HG02623 (cell line): ENCODE data around the gene TFEC.
A peak's percentile ranks its signal among the peaks of the same experiment; 100 is the strongest.
"Not testable (repeated sequence)": the region's sequence is repeated elsewhere in the genome, so short reads cannot be mapped to it uniquely, and the experiment has no call there.

Experiments
- ATAC-seq: cut with Tn5 transposase; IDR thresholded peaks from one replicate; pipeline ENCODE4 v1.9.1; 2021; ENCODE audit warnings: moderate library complexity; ENCODE audit not compliant: unreplicated experiment

The TFEC gene, protein sequence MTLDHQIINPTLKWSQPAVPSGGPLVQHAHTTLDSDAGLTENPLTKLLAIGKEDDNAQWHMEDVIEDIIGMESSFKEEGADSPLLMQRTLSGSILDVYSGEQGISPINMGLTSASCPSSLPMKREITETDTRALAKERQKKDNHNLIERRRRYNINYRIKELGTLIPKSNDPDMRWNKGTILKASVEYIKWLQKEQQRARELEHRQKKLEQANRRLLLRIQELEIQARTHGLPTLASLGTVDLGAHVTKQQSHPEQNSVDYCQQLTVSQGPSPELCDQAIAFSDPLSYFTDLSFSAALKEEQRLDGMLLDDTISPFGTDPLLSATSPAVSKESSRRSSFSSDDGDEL

DNA sequence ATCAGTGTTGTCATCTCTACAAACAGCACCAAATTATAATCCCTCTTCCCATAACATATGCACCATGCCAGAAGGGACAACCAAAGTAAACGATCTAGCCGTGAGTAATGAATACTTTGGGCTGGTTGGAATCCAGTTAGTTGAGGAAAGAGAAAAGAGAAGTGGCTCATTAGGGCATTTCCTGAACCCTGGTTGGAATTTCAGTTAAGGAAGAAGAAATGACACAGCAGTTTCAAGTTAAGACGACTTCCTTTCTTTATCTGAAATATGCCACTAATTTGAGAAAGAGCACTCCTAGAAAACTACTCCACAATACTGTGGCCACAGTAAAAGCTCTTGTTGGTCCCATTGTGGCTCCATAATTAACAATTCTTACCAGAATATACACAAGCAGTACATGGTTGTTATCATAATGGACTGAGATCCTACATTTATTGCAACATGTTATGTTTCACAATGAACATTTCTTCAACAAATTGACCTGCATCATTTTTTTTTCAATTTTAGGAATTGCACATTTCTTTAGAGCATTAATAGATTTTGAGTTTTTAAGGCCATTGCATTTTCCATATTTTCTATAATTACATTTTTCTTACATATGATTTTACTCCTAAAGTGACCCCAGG lies at the start of gene TFEC:
Gene TFEC (minus strand): TSS at position 113 of the 626 bp plus-strand sequence. CDS start 46,322 bp downstream, outside the sequence.
- no peak for ATAC-seq

DNA sequence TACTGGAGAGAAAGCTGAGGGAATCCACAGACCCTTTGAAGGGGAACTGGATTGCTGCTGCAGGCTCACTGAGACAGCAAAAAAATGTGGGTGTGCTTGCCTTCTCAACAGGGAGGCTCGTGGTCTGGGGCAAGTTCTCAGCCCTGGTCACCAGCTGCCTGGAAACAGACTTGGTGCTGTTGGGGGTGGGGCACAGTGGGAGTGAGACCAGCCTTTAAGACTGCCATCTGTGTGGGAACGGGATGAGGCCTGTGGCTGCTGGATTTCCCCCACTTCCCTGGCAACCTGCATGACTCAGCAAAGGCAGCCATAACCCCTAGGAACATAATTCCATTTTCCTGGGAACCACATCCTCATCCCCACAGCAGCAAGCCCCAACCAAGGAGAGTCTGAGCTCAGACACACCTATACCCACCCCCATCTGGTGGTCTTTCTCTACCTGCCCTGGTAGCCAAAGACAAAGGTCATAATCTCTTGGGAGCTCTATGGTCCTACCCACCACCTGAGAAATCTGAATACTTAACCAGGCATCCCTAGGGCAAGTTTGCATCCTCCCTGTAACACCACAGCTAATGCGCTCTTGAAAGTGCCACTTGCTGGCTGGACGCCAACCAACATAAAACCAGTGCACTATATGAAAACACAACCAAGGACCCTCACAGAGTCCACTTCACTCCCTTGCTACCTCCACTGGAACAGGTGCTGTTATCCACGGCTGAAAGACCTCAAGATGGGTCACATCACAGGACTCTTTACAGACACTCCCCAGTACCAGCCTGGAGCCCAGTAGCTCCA lies 45.0 kb upstream of the TFEC start:
- no peak for ATAC-seq

DNA sequence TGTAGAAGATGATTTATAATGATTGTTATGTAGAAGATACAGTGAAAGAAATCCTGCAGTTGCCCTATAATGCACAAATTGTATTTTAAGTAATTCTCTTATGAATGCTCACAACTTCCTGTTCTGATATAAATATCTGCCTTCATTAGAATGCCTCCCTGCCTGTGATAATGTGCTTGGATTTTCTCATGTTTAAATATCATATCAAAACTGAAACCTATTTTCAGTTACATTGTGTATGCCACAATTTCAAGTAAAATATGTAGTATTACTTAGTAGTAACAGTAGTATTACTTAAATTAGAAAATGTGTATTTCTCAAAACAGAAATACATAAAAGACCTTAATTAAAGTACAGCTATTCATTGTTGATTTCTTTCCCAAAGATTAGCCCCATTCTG lies 41.1 kb upstream of the TFEC start:
- no peak for ATAC-seq

DNA sequence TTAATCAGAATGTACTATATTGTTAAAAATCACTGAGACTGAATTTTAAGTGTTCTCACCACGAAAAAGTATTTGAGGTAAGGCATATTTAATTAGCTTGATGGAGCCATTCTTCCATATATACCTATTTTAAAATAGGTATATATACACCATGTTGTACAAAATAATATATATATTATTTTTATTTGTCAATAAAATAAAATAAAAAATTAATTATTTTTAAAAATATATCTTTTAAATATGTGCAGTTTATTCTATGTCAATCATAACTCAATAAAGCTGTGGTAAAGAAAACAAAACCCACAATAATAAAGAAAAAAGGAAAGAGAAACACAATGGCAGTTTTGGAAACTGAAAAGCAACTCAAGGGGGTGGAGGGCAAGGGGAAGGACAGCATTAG lies 33.6 kb upstream of the TFEC start:
- ATAC-seq, result no peak

DNA sequence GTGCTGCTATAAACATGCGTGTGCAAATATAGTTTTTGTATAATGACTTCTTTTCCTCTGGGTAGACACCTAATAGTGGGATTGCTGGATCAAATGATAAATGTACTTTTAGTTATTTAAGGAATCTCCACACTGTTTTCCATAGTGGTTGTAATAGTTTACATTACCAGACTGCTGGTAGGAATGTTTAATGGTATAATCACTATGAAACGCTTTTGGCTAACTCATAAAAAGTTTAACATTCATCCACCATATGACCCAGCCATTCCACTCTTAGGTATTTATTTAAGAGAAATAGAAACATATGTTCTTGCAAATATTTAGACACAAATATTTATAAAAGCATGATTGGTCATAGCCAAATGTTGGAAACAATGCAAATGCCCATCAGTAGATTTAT lies 32.1 kb upstream of the TFEC start:
- ATAC-seq, result no peak

DNA sequence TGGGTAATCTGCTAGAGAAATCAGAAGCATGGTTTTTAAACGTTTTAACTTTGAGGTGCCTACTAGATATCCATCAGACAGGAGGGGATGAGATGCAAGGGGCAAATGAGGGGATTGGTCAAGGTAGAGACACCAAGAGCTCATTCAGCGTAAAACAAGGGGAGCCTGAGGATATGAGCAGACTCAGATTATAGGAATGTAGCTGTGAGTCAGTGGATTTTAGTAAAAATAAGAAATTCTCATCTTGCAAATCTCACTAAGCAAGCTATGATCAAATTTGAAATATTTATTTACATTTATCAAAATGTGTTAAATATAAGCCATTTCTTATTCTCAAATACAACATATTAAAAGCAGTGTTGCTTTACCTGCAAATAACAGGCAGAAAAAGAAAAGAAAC lies 21.4 kb upstream of the TFEC start:
- no peak for ATAC-seq

DNA sequence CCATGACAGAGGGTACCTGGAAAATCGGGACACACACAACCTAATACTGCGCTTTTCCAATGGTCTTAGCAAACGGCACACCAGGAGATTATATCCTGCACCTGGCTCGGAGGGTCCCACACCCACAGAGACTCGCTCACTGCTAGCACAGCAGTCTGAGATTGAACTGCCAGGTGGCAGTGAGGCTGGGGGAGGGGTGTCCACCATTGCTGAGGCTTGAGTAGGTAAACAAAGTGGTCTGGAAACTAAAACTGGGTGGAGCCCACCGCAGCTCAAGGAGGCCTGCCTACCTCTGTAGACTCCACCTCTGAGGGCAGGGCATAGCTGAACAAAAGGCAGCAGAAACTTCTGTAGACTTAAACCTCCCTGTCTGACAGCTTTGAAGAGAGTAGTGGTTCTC lies 16.7 kb upstream of the TFEC start:
- not testable (repeated sequence) for ATAC-seq

DNA sequence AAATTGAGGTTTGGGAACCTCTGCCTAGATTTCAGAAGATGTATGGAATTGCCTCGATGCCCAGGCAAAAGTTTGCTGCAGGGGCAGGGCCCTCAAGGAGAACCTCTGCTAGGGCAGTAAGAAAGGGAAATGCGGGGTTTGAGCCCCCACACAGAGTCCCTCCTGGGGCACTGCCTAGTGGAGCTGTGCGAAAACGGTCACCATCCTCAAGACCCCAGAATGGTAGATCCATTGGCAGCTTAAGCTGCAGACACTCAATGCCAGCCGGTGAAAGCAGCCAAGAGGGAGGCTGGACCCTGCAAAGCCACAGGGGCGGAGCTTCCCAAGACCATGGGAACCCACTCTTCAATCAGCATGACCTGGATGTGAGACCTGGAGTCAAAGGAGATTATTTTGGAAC lies 15.0 kb upstream of the TFEC start:
- ATAC-seq, result no peak

DNA sequence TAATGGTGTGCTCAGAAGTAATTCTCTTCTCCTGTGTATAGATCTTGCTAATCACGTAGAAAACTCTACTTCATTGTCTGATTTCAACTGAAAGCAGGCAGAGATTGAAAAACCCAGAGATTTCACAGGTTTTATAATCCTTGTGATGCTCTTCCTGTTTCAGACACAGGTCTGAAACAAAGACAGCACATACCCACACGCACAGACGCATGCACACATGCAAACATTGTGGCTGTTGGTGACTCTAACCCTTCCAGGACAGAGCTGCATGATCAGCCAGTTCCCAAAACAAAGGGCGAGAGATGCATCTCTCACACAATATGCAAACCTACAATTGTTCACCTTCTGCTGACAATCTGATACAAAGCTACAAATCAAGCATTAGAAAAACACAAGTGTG lies 11.1 kb upstream of the TFEC start:
- ATAC-seq, result peak; percentile 99

DNA sequence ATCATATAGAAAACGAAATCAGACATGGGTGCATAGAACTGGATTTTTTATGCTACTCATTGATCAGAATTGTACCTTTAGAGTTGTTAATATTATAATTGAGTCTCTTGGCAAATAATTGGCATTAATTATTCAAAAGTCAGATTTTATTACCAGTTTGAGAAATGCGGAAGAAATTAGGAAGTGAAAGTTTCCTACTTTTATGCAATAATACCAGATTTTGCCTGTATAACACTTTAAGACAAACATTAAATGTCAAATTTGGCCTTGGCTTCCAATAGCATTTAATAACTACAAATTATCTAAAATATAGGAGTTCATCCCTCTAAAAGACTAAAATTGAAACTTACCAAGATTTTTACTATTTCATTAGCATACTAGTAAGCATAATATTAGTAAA lies 6.8 kb upstream of the TFEC start:
- no peak for ATAC-seq

DNA sequence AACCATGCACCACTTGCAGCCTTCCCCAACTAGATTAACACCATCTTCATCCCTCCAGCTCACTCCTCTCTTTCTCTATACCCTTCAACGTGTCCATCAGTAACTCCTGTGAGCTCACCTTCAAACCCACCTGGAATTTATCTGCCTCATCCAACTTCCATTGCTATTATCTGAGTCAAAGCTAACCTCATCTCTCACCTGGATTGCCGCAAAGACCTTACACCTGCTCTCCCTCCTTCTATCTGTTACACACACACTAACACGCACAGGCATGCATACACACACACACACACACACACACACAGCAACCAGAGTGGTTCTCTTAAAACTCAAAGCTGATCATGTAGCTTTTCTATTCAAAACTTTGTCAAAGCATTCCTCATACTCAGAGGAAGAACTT lies 3.8 kb upstream of the TFEC start:
- ATAC-seq, result no peak

DNA sequence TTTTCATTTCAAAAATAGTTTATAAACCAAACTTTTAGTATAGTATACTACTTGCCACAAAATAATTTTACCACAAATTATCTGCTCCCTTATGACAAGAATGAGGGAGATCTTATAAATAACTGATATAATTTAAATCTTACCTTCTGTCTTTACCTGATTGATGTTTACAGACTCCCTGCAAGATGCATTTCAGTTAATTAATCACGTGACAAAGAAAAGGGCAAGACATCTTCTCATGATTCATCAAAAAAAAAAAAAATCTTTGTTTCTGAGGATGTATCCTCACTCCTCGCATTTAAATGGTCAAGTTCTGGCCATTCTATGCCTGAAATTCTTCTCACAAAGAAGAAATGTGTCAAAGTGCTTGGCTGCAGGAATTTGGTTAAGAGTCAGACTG lies 2.3 kb upstream of the TFEC start:
- no peak for ATAC-seq

DNA sequence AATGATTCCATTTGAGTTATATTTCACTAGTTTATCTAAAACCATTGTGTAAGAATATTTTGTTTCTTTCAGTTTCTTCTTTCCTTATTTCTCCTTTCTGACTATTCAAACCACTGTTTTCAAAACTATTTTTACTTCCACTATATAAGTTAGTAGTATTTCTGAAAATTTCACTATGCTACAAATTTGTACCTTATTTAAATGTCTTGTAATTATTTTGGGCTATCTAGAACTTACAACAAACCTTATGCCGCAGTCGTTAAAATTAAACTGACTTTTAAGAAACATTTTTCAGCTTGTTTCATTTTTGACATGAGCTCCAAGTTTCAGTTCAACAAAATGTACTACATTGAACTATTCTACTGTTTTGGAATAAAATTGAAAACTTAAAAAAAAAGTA lies 1.8 kb downstream of the TFEC start:
- peak; percentile 71 for ATAC-seq

DNA sequence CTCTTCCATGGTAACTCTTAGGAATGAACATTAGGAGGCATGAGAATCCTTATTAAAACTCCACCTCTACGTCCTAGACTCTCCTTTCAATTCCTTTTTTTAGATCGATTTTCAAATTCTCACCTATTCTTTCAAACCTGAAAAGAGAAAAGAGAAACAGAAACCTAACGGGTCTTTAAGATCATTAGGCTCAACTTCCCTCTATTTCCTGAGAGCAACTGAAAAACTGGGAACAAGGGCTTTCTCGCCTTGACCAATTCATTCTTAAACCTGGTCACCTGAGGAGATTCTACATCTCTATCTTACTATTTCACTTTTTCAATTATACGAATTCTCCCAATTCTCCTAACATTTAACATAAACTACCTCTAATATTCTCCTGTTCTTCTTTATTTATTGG lies 2.8 kb downstream of the TFEC start:
- ATAC-seq, result no peak

DNA sequence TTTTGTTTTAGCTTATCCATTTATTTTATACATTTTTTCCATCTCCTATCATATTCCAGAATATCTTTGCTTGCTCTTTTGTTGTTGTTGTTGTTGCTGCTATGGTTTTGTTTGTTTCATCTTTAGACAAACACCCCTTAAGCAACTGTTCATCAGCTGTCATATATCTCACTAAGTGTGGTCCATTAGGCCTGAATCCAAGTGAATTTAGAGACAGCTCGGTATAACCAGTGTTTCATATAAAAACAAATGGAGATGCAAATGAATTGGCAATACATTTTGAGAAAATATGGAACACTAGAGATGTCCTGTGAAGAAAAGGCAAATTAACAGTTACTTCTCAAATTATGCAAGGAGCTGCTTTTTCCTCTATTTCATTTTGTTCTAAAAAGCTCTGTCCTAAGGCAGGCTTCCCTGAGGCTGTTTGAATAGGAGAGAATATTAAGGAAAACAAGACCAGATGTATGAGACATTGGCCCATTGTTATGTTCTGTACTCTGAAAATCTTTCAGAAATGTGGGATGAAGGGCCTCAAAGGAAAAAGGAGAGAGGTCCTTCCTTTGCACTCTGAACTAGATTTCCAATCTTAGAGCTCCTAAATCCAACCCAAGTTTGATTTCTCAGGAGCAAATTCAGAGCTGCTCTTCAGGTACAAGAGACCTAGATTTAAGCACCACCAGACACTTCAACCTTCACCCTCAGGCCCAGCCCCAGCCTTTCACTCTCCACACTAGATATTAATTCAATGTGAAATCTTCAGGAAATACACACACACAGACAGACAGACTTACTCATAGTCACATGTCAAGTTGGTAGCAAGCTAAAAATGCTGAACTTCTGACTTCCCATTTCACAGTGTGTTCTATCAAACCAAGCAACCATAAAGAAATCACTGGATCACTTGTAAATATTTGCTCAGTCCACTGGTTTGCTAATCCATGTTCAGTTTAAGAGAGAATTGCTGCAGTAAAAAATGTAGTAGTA lies 5.4 kb downstream of the TFEC start:
- ATAC-seq, result no peak

DNA sequence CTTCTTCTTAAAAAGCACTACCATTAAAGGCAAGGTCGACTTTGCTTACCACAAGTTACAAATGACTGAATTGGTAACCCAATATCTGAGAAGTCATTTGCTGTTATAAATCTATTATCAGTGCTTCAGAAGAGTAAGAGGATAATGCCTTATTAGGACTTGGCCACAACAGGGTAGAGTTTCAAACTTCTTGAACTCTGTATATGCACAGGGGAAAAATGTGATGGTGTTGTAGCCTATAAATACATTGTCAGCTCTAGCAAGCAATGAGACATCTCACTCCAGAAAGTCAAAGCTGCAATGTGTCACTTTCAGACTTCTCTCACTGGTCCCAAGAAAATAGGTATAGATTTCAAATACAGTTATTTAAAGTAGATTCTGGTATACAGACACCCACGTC lies 9.3 kb downstream of the TFEC start:
- peak; percentile 48 for ATAC-seq

DNA sequence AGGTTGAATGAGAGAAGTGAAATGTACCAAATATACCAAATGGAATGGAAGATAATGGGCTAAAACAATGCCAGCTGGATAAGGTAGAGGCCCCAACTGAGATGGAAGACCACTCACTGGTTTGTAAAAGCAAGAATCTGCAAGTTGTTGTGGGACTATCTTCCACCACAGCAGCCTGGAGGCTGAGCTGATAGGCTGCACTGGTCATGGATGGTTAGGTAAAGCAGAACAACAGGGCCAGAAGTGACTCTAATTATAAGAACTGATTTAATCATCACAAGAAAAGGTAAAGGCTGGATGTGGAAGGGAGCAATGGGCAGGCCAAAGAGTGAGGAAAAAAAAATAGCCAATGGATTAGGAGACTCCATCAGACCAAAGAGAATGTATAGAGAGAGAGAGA lies 11.8 kb downstream of the TFEC start:
- no peak for ATAC-seq

DNA sequence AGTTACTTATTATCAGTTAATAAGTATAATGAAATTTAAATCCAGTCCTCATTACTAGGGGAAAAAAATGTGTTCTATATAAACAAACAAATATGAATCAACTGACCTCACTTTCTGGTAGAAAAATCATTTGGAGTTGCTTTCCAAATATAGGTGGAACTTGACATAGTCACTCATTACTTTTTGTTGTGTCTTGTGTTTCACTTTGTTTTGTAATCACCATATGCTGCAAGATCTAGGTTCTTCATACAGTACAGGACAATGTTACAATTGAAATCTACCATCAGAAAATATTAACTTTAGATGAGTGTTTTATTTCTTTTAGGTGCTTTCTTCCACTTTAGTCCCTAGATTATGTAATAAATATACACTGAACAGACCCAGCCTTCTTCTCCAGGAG lies 16.9 kb downstream of the TFEC start:
- no peak for ATAC-seq

DNA sequence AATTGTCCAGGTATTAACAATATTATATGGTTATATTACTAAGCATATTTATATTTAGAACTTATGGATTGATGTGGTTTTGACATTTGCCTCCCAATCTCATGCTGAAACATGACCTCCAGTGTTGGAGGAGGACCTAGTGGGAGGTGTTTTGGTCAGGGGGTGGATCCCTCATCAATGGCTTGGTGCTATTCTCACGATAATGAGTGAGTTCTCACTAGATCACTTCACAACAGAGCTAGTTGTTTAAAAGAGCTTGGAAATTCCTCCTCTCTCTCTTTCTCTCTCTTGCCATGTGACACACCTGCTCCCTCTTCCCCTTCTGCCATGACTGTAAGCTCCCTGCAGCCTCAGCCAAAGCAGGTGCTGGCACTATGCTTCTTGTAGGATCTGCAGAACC lies 19.0 kb downstream of the TFEC start:
- no peak for ATAC-seq

DNA sequence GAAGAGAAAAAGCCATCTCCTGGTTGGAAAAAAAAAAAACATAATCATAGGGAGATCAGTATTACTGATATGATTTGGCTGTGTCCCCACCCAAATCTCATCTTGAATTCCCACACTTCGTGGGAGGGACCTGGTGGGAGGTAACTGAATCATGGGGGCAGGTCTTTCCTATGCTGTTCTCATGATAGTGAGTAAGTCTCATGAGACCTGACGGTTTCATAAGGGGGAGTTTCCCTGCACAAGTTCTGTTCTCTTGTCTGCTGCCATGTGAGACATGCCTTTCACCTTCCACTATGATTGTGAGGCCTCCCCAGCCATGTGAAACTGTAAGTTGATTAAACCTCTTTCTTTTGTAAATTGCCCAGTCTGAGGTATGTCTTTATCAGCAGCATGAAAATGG lies 25.8 kb downstream of the TFEC start:
- ATAC-seq, result not testable (repeated sequence)

DNA sequence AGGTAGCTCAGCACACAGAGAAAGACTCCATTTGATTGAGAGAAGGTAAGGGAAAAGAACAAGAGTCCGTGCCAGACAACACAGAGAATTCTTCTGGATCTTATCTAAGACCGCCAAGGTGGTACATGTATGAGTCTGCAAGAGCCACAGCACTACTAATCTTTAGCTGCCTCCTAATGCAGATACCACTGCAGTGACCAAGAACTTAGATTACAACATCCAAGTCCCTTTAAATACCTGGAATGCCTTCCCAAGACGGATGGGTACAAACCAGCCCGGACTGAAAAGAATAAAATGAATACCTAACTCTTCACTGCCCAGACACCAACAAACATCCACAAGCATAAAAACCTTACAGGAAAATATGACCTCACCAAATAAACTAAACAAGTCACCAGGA lies 33.3 kb downstream of the TFEC start:
- no peak for ATAC-seq
